NCI-H2107 (cell line): ENCODE measurements around the gene TAPBPL.
"Not testable (repeated sequence)": the region's sequence is repeated elsewhere in the genome, so short reads cannot be mapped to it uniquely, and the experiment has no call there.

ENCODE experiments used
- DNase-seq: peaks from one replicate; lab custom pipeline; 2025; lab: John Stamatoyannopoulos, UW

TAPBPL gene, protein sequence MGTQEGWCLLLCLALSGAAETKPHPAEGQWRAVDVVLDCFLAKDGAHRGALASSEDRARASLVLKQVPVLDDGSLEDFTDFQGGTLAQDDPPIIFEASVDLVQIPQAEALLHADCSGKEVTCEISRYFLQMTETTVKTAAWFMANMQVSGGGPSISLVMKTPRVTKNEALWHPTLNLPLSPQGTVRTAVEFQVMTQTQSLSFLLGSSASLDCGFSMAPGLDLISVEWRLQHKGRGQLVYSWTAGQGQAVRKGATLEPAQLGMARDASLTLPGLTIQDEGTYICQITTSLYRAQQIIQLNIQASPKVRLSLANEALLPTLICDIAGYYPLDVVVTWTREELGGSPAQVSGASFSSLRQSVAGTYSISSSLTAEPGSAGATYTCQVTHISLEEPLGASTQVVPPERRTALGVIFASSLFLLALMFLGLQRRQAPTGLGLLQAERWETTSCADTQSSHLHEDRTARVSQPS

GRCh38 chr12:6451348-6452244 lies at the start of gene TAPBPL:
Gene TAPBPL, plus strand, starts transcription at chr12:6452042. Its CDS starts 207 bp downstream, at chr12:6452249.
- peak; percentile 84 for DNase-seq

GRCh38 chr12:6404390-6404789 lies 47.5 kb upstream of the TAPBPL start:
- DNase-seq = no peak

DNA sequence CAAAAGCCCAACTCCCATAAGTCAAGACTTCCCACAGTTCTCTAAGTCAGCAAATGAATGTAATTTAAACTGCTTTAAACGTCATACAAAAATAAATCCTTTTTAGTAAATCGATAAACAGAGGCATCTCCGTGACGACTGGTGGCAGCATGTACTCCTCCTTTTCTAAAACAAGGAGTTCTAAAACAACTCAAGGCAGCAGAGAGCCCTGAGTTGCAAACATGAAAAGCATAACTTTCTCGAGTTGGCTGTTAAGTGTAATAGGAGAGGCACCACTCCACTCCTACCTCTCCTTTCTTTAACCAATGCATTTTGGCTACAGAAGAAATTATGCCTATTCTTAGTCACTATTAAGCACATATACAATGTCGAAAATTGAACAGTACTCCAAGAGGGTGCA lies 45.9 kb upstream of the TAPBPL start:
- no peak for DNase-seq

DNA sequence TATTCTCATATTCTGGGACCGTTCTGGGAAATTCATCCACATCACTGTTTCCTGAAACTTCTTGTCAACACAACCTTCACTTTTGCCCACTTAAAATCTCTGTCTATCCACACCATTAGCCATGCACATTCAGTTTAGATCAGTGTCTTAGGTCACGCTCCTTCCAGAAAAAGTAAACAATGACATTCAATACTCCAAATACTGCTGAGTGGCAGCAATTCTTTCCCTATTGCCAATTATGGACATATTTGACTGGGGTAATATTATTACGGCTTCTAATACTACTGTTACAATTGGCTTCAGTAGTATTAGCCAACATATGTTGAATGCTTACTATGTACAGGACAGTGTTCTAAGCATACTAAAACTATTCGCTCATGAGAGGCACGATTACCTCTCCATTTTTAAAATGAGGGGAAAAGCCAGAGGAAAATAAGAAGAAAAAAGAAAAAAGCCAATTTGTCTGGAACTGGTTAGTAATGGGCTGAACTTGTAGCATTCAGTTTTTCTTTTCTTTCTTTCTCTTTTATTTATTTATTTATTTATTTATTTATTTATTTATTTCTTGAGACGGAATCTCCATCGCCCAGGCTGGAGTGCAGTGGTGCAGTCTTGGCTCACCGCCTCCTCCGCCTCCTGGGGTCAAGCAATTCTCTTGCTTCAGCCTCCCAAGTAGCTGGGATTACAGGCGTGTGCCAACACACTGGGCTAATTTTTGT lies 44.4 kb upstream of the TAPBPL start:
- no peak for DNase-seq

GRCh38 chr12:6416596-6416995 lies 35.2 kb upstream of the TAPBPL start:
- no peak for DNase-seq

GRCh38 chr12:6418796-6419195 lies 33.0 kb upstream of the TAPBPL start:
- DNase-seq = no peak

DNA sequence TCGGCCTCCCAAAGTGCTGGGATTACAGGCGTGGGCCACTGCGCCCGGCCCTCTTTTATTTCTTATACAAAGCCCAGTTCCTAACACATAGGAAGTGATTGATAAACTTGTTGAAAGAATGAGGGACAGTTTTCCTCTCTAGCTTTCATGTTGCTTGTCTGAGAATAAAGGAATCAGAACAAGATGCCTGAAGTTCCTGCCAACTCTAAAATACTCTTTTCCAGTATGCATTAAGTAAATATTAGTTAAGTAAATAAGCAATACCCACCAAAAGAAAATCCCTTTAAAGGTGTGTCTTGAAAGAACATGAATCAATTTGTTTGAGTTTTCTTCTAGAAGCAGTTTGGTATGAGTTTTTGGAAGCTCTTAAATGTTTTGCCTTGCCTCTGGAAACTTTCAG lies 31.5 kb upstream of the TAPBPL start:
- DNase-seq = no peak

GRCh38 chr12:6423267-6424007 lies 28.4 kb upstream of the TAPBPL start:
- DNase-seq = peak; percentile 88

DNA sequence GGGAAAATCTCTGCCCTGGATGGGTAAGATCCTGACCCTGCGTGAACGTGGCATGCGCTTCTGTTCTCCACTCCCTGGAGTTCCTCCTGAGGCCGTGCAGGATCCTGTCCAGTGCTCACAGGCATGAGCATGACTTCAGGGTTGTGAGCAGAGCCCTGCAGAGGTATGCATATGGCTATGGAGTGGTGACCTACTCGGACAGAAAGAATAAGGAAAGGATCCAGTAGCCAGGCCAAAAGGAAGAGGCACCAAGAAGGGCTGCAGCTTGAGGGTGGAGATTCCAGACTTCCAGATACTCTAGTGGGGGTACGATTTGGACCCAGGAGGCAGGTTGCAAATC lies 27.9 kb upstream of the TAPBPL start:
- no peak for DNase-seq

DNA sequence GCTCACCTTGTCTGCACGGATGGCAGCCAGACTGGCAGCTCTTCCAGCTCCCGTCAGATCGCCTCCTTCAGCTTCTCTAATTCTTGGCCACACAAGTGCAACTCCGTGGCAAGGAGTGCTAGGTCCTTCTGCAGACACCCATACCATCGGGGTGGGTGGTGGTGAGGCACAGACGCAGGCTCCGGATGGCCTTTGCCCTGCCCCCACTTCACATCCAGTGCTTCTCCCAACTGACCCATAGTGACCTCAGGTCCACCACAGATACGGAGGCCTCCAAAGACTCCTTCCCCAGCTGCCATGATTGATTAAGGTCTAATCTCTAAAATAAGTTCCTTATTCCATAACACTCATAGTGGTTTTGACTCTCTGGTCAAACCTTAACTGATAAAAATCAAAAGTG lies 27.0 kb upstream of the TAPBPL start:
- DNase-seq = no peak

GRCh38 chr12:6425590-6426531 lies 26.0 kb upstream of the TAPBPL start:
- DNase-seq = no peak

GRCh38 chr12:6426882-6427671 lies 24.8 kb upstream of the TAPBPL start:
- DNase-seq = no peak

- not testable (repeated sequence) for DNase-seq
Observed at GRCh38 chr12:6427796-6428195, 24.0 kb upstream of the TAPBPL start.

DNA sequence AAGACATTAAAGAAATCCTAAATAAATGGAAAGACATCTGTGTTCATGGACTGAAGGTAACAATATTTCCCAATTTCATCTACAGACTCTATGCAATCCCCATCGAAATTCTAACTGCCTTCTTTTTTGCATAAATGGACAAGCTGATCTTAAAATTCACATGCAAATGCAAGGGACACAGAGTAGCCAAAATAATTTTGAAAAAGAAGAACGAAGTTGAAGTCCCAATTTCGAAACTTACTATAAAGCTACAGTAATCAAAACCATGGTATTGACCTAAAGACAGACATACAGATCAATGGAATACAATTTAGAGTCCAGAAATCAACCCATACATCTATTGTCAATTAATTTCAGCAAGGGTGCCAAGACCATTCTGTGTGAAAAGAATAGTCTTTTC lies 23.5 kb upstream of the TAPBPL start:
- no peak for DNase-seq

- DNase-seq = no peak
Observed at GRCh38 chr12:6430124-6430989, 21.5 kb upstream of the TAPBPL start.

GRCh38 chr12:6432991-6433390 lies 18.9 kb upstream of the TAPBPL start:
- no peak for DNase-seq

DNA sequence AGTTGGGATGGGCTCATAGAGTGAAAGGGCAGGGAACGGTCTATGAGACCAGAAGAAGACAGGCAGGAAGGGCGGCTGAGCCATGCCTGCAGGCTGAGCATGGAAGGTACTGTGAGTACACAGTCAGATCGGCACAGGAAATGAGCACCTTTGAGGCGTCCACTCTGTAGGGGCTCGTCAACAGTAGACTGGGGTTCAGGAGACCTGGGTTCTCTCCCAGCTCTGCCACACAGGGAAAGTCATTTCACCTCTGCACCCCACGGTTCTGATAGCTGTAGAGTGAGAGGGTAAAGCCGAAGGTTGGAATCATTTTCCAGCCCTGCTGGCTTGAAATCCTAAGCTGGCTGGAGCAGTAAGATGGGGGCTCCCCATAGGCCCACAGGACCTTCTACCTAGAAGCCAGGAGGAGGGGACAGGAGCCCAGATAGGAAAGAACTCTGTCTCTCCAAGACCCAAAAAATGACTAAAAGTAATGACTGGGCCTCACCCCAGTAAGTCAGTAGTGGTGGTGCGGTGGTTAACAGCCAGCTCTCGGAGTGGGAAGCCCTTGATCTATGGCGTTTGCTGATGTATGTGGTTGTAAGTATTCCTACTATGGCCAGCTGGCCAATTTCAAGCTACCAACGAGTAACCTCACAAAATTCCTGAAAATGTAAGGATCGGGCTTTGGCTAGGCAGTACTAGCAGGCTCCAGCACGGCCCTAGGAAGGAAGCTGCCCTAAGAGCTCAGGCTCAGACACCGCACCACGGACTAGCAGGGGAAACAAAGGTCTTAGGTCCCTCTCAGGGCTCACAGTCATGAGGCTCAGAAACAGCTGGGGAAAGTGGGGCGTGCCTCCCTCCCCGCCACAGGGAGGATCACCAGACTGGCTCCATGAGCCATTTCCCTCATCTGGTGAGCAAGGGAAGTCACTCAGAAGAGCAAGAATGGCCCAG lies 17.4 kb upstream of the TAPBPL start:
- no peak for DNase-seq
